GM12892 (cell line): ENCODE measurements around the gene ADAMTS16.

Experiments
- POLR2A ChIP-seq: IDR thresholded peaks from 2 replicates; pipeline ENCODE4 v1.6.1; 2011; ENCODE audit warnings: low read depth, low read length, control low read depth
- TAF1 ChIP-seq: IDR thresholded peaks from 2 replicates; pipeline ENCODE4 v1.6.1; 2011; ENCODE audit warnings: low read depth, mild to moderate bottlenecking, control low read depth, low read length, borderline replicate concordance

GRCh38 chr5:5288201-5288600 is 148.1 kb downstream of the ADAMTS16 start:
- TF ChIP-seq POLR2A (no peak), TAF1 (no peak)
